Measurements from ENCODE around the gene NRXN2. TPM values are rescaled to one million over a fixed set of nuclear protein-coding genes. Genes with fewer than 3 reads are reported as not detected.
A peak's percentile ranks its signal among the peaks of the same experiment; 100 is the strongest.

NRXN2 gene
- total and polyA plus RNA-seq, 4 donors, result 2.6 to 35.9 (median 15.6) TPM

- H3K4me3 ChIP-seq (ENCODE audit: low read length in 2 of 2), result no peak overlapping the region
- no peaks in the 10 kb centered on the region for H3K4me1 ChIP-seq (ENCODE audit: control insufficient read depth in 1 of 2, insufficient read depth in 2 of 2, low read length in 2 of 2)
- no peak overlapping the region for H3K27ac ChIP-seq (ENCODE audit: low read depth in 1 of 2, low read length in 2 of 2)
- ATAC-seq (ENCODE audit: low FRiP score) (no peak), DNase-seq (peak in 1 of 2 donors; percentile 51)
- H3K36me3 ChIP-seq (ENCODE audit: control insufficient read depth in 1 of 2, insufficient read depth in 2 of 2, low read length in 1 of 2), result no peaks in the 10 kb centered on the region
- intact Hi-C loops (cut with DNase I), result no loop called here
- no peaks in the 10 kb centered on the region for H3K27me3 ChIP-seq (ENCODE audit: control insufficient read depth in 1 of 2, insufficient read depth in 2 of 2, low read length in 1 of 2)
- no peaks in the 10 kb centered on the region for H3K9me3 ChIP-seq (ENCODE audit: control insufficient read depth, low read length)
- 80 to 81% methylated on average over 7 of the region's 7 CpGs for WGBS, 2 donors
Observed at GRCh38 chr11:64726867-64727530, 4.0 kb upstream of the NRXN2 start.

- Histone ChIP-seq H3K27me3 (ENCODE audit: control insufficient read depth in 1 of 2, insufficient read depth in 2 of 2, low read length in 1 of 2) (no peaks in the 10 kb centered on the region), H3K27ac (ENCODE audit: low read depth in 1 of 2, low read length in 2 of 2) (no peak overlapping the region), H3K4me3 (ENCODE audit: low read length in 2 of 2) (no peak overlapping the region), H3K4me1 (ENCODE audit: control insufficient read depth in 1 of 2, insufficient read depth in 2 of 2, low read length in 2 of 2) (no peaks in the 10 kb centered on the region), H3K9me3 (ENCODE audit: control insufficient read depth, low read length) (no peaks in the 10 kb centered on the region), H3K36me3 (ENCODE audit: control insufficient read depth in 1 of 2, insufficient read depth in 2 of 2, low read length in 1 of 2) (no peaks in the 10 kb centered on the region)
- DNase-seq (peak in 1 of 2 donors; percentile 51), ATAC-seq (ENCODE audit: low FRiP score) (no peak)
- 56 to 61% methylated on average over 9 of the region's 9 CpGs for WGBS, 2 donors
- intact Hi-C loops (cut with DNase I), result no loop called here
Observed at GRCh38 chr11:64726211-64726641, 3.2 kb upstream of the NRXN2 start.

- H3K4me3 ChIP-seq (ENCODE audit: low read length in 2 of 2), result no peak overlapping the region
- intact Hi-C loops (cut with DNase I), result loop anchor here in 1 of 2 donors (5.0 kb wide), 1 partner anchor 68 kb away; no protein-coding TSS in a partner anchor
- H3K27me3 ChIP-seq (ENCODE audit: control insufficient read depth in 1 of 2, insufficient read depth in 2 of 2, low read length in 1 of 2), result no peaks in the 10 kb centered on the region
- WGBS, 2 donors, result 77% methylated on average over 7 of the region's 7 CpGs
- DNase-seq, result no peak
- no peak for ATAC-seq (ENCODE audit: low FRiP score)
- H3K4me1 ChIP-seq (ENCODE audit: control insufficient read depth in 1 of 2, insufficient read depth in 2 of 2, low read length in 2 of 2), result no peaks in the 10 kb centered on the region
- no peaks in the 10 kb centered on the region for H3K9me3 ChIP-seq (ENCODE audit: control insufficient read depth, low read length)
- H3K36me3 ChIP-seq (ENCODE audit: control insufficient read depth in 1 of 2, insufficient read depth in 2 of 2, low read length in 1 of 2), result no peaks in the 10 kb centered on the region
- H3K27ac ChIP-seq (ENCODE audit: low read depth in 1 of 2, low read length in 2 of 2), result no peak overlapping the region
Observed at GRCh38 chr11:64724863-64725532, 2.0 kb upstream of the NRXN2 start.

- H3K36me3 ChIP-seq (ENCODE audit: control insufficient read depth in 1 of 2, insufficient read depth in 2 of 2, low read length in 1 of 2), result no peaks in the 10 kb centered on the region
- intact Hi-C loops (cut with DNase I), result loop anchor here in 1 of 2 donors (1.0 to 5.0 kb wide), 2 partner anchors 67 to 171 kb away; no protein-coding TSS in a partner anchor
- no peaks in the 10 kb centered on the region for H3K4me1 ChIP-seq (ENCODE audit: control insufficient read depth in 1 of 2, insufficient read depth in 2 of 2, low read length in 2 of 2)
- peak in 1 of 2 donors; percentile 55 for DNase-seq
- 57 to 58% methylated on average over 8 to 9 of the region's 9 CpGs for WGBS, 2 donors
- H3K27me3 ChIP-seq (ENCODE audit: control insufficient read depth in 1 of 2, insufficient read depth in 2 of 2, low read length in 1 of 2), result no peaks in the 10 kb centered on the region
- H3K4me3 ChIP-seq (ENCODE audit: low read length in 2 of 2), result no peak overlapping the region
- ATAC-seq (ENCODE audit: low FRiP score), result no peak
- no peak overlapping the region for H3K27ac ChIP-seq (ENCODE audit: low read depth in 1 of 2, low read length in 2 of 2)
- no peaks in the 10 kb centered on the region for H3K9me3 ChIP-seq (ENCODE audit: control insufficient read depth, low read length)
Observed at GRCh38 chr11:64723907-64724862, 1.2 kb upstream of the NRXN2 start.

- Histone ChIP-seq H3K27me3 (ENCODE audit: control insufficient read depth in 1 of 2, insufficient read depth in 2 of 2, low read length in 1 of 2) (no peaks in the 10 kb centered on the region), H3K36me3 (ENCODE audit: control insufficient read depth in 1 of 2, insufficient read depth in 2 of 2, low read length in 1 of 2) (no peaks in the 10 kb centered on the region), H3K27ac (ENCODE audit: low read depth in 1 of 2, low read length in 2 of 2) (no peak overlapping the region), H3K9me3 (ENCODE audit: control insufficient read depth, low read length) (no peaks in the 10 kb centered on the region), H3K4me1 (ENCODE audit: control insufficient read depth in 1 of 2, insufficient read depth in 2 of 2, low read length in 2 of 2) (no peaks in the 10 kb centered on the region), H3K4me3 (ENCODE audit: low read length in 2 of 2) (no peak overlapping the region)
- DNase-seq, result no peak
- intact Hi-C loops (cut with DNase I), result loop anchor here in 1 of 2 donors (1.0 to 5.0 kb wide), 2 partner anchors 65 to 169 kb away; no protein-coding TSS in a partner anchor
- no peak for ATAC-seq (ENCODE audit: low FRiP score)
- WGBS, 2 donors, result 12 to 20% methylated on average over 21 to 36 of the region's 36 CpGs
Observed at GRCh38 chr11:64722141-64723065, 594 bp downstream of the NRXN2 start.

GRCh38 chr11:64721359-64721699, 1.7 kb downstream of the NRXN2 start:
- intact Hi-C loops (cut with DNase I), result loop anchor here in 1 of 2 donors (5.0 kb wide), 1 partner anchor 64 kb away; no protein-coding TSS in a partner anchor
- Histone ChIP-seq H3K4me3 (ENCODE audit: low read length in 2 of 2) (no peak overlapping the region), H3K4me1 (ENCODE audit: control insufficient read depth in 1 of 2, insufficient read depth in 2 of 2, low read length in 2 of 2) (no peaks in the 10 kb centered on the region), H3K9me3 (ENCODE audit: control insufficient read depth, low read length) (no peaks in the 10 kb centered on the region), H3K27ac (ENCODE audit: low read depth in 1 of 2, low read length in 2 of 2) (no peak overlapping the region), H3K36me3 (ENCODE audit: control insufficient read depth in 1 of 2, insufficient read depth in 2 of 2, low read length in 1 of 2) (no peaks in the 10 kb centered on the region), H3K27me3 (ENCODE audit: control insufficient read depth in 1 of 2, insufficient read depth in 2 of 2, low read length in 1 of 2) (no peaks in the 10 kb centered on the region)
- 74 to 77% methylated on average over 3 of the region's 3 CpGs for WGBS, 2 donors
- DNase-seq (no peak), ATAC-seq (ENCODE audit: low FRiP score) (no peak)

GRCh38 chr11:64720640-64721358, 2.2 kb downstream of the NRXN2 start:
- Histone ChIP-seq H3K36me3 (ENCODE audit: control insufficient read depth in 1 of 2, insufficient read depth in 2 of 2, low read length in 1 of 2) (no peaks in the 10 kb centered on the region), H3K4me1 (ENCODE audit: control insufficient read depth in 1 of 2, insufficient read depth in 2 of 2, low read length in 2 of 2) (no peaks in the 10 kb centered on the region), H3K27me3 (ENCODE audit: control insufficient read depth in 1 of 2, insufficient read depth in 2 of 2, low read length in 1 of 2) (no peaks in the 10 kb centered on the region), H3K9me3 (ENCODE audit: control insufficient read depth, low read length) (no peaks in the 10 kb centered on the region), H3K27ac (ENCODE audit: low read depth in 1 of 2, low read length in 2 of 2) (no peak overlapping the region), H3K4me3 (ENCODE audit: low read length in 2 of 2) (no peak overlapping the region)
- 86 to 94% methylated on average over 9 to 12 of the region's 12 CpGs for WGBS, 2 donors
- DNase-seq (peak in 1 of 2 donors; percentile 64), ATAC-seq (ENCODE audit: low FRiP score) (no peak)
- intact Hi-C loops (cut with DNase I), result loop anchor here in 1 of 2 donors (5.0 kb wide), 1 partner anchor 63 kb away; no protein-coding TSS in a partner anchor
